ENCODE results near the gene FBXW7. TPM values are rescaled to one million over a fixed set of nuclear protein-coding genes. Genes with fewer than 3 reads are reported as not detected.
"Not testable (repeated sequence)": the region's sequence is repeated elsewhere in the genome, so short reads cannot be mapped to it uniquely, and the experiment has no call there.

Gene FBXW7
- total RNA-seq, 1 experiment from 2014 or later: 30.9 TPM

- Histone ChIP-seq H3K9me2 (replicated peaks; ENCODE audit: insufficient read depth, low read length) (no peaks in the 10 kb centered on the region), H3K9ac (ENCODE audit: low read length) (no peak overlapping the region), H4K20me1 (ENCODE audit: insufficient read depth, low read depth, low read length) (no peaks in the 10 kb centered on the region), H3K36me3 (ENCODE audit: insufficient read depth, low read length) (no peaks in the 10 kb centered on the region), H3K9me3 (ENCODE audit: low read length) (no peaks in the 10 kb centered on the region), H3K4me1 (ENCODE audit: low read length) (no peaks in the 10 kb centered on the region), H3K27me3 (ENCODE audit: low read length) (no peaks in the 10 kb centered on the region), H3K79me2 (ENCODE audit: low read length) (no peaks in the 10 kb centered on the region), H3K27ac (ENCODE audit: low read length) (no peak overlapping the region), H2AFZ (ENCODE audit: low read length) (no peak overlapping the region), H3K4me2 (ENCODE audit: low read depth, low read length, poor library complexity, severe bottlenecking) (no peak overlapping the region), H3K4me3 (ENCODE audit: low read length) (no peak overlapping the region)
- DNase-seq: no peak
Observed at GRCh38 chr4:152558396-152558795, 22.5 kb upstream of the FBXW7 start.

DNA sequence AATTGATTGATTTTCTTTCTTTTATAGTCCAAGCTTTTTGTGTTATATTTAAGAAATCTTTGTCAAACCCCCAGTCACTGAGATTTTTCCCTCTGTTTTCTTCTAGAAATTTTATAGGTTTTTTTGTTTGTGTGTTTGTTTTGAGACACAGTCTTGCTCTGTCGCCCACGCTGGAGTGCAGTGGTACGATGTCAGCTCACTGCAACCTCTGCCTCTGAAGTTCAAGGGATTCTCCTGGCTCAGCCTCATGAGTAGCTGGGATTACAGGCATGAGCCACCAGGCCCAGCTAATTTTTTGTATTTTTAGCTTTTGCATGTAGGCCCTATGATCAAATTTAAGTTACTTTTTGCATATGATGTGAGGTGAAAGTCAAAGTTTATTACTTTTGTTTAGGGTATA lies 20.9 kb upstream of the FBXW7 start:
- Histone ChIP-seq H3K4me1 (ENCODE audit: low read length) (peaks cover 11% of the 10 kb centered on the region), H2AFZ (ENCODE audit: low read length) (no peak overlapping the region), H4K20me1 (ENCODE audit: insufficient read depth, low read depth, low read length) (no peaks in the 10 kb centered on the region), H3K27me3 (ENCODE audit: low read length) (no peaks in the 10 kb centered on the region), H3K79me2 (ENCODE audit: low read length) (no peaks in the 10 kb centered on the region), H3K27ac (ENCODE audit: low read length) (no peak overlapping the region), H3K4me3 (ENCODE audit: low read length) (no peak overlapping the region), H3K4me2 (ENCODE audit: low read depth, low read length, poor library complexity, severe bottlenecking) (no peak overlapping the region), H3K9me2 (replicated peaks; ENCODE audit: insufficient read depth, low read length) (no peaks in the 10 kb centered on the region), H3K9me3 (ENCODE audit: low read length) (no peaks in the 10 kb centered on the region), H3K36me3 (ENCODE audit: insufficient read depth, low read length) (no peaks in the 10 kb centered on the region), H3K9ac (ENCODE audit: low read length) (no peak overlapping the region)
- no peak for DNase-seq

- Histone ChIP-seq H4K20me1 (ENCODE audit: insufficient read depth, low read depth, low read length) (no peaks in the 10 kb centered on the region), H3K79me2 (ENCODE audit: low read length) (no peaks in the 10 kb centered on the region), H3K9me2 (replicated peaks; ENCODE audit: insufficient read depth, low read length) (no peaks in the 10 kb centered on the region), H3K4me2 (ENCODE audit: low read depth, low read length, poor library complexity, severe bottlenecking) (no peak overlapping the region), H3K27ac (ENCODE audit: low read length) (no peak overlapping the region), H3K27me3 (ENCODE audit: low read length) (no peaks in the 10 kb centered on the region), H2AFZ (ENCODE audit: low read length) (no peak overlapping the region), H3K4me3 (ENCODE audit: low read length) (no peak overlapping the region), H3K9me3 (ENCODE audit: low read length) (no peaks in the 10 kb centered on the region), H3K4me1 (ENCODE audit: low read length) (peaks cover 14% of the 10 kb centered on the region), H3K9ac (ENCODE audit: low read length) (no peak overlapping the region), H3K36me3 (ENCODE audit: insufficient read depth, low read length) (no peaks in the 10 kb centered on the region)
- DNase-seq: no peak
Observed at GRCh38 chr4:152556283-152556682, 20.4 kb upstream of the FBXW7 start.

- peaks cover 14% of the 10 kb centered on the region for H3K4me1 ChIP-seq (ENCODE audit: low read length)
- no peak overlapping the region for H3K9ac ChIP-seq (ENCODE audit: low read length)
- no peak overlapping the region for H3K4me3 ChIP-seq (ENCODE audit: low read length)
- no peaks in the 10 kb centered on the region for H3K27me3 ChIP-seq (ENCODE audit: low read length)
- no peak overlapping the region for H3K27ac ChIP-seq (ENCODE audit: low read length)
- H3K36me3 ChIP-seq (ENCODE audit: insufficient read depth, low read length): no peaks in the 10 kb centered on the region
- no peaks in the 10 kb centered on the region for H3K9me3 ChIP-seq (ENCODE audit: low read length)
- DNase-seq: no peak
- no peaks in the 10 kb centered on the region for H3K79me2 ChIP-seq (ENCODE audit: low read length)
- H4K20me1 ChIP-seq (ENCODE audit: insufficient read depth, low read depth, low read length): no peaks in the 10 kb centered on the region
- no peak overlapping the region for H2AFZ ChIP-seq (ENCODE audit: low read length)
- H3K4me2 ChIP-seq (ENCODE audit: low read depth, low read length, poor library complexity, severe bottlenecking): no peak overlapping the region
- no peaks in the 10 kb centered on the region for H3K9me2 ChIP-seq (replicated peaks; ENCODE audit: insufficient read depth, low read length)
Observed at GRCh38 chr4:152554742-152555141, 18.9 kb upstream of the FBXW7 start.

GRCh38 chr4:152550687-152551086 lies 14.8 kb upstream of the FBXW7 start:
- not testable (repeated sequence) for H3K9me3 ChIP-seq (ENCODE audit: low read length); H2AFZ ChIP-seq (ENCODE audit: low read length); H3K36me3 ChIP-seq (ENCODE audit: insufficient read depth, low read length); H3K9ac ChIP-seq (ENCODE audit: low read length); H4K20me1 ChIP-seq (ENCODE audit: insufficient read depth, low read depth, low read length); H3K27me3 ChIP-seq (ENCODE audit: low read length); H3K27ac ChIP-seq (ENCODE audit: low read length); DNase-seq; H3K9me2 ChIP-seq (replicated peaks; ENCODE audit: insufficient read depth, low read length); H3K4me2 ChIP-seq (ENCODE audit: low read depth, low read length, poor library complexity, severe bottlenecking); H3K79me2 ChIP-seq (ENCODE audit: low read length); H3K4me3 ChIP-seq (ENCODE audit: low read length)
- H3K4me1 ChIP-seq (ENCODE audit: low read length): peaks cover 14% of the 10 kb centered on the region

DNA sequence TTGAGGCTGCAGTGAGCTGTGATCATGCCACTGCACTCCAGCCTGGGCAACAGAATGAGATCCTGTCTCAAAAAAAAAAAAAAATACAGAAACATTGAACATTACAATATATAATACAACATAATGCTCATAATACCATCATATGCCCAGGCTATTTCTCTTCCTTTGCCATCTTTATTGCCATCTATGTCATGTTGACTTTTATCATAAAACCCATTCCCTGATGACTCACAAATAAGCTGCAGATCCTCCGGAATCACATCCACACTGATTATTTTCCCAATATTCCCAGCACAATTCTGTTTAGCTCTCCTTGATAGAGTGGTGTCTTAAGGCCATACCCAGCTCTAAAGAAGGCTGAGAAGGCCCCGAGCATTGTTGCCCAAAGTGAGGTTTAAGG lies 9.2 kb upstream of the FBXW7 start:
- Histone ChIP-seq H3K36me3 (ENCODE audit: insufficient read depth, low read length) (no peaks in the 10 kb centered on the region), H3K27ac (ENCODE audit: low read length) (no peak overlapping the region)

DNA sequence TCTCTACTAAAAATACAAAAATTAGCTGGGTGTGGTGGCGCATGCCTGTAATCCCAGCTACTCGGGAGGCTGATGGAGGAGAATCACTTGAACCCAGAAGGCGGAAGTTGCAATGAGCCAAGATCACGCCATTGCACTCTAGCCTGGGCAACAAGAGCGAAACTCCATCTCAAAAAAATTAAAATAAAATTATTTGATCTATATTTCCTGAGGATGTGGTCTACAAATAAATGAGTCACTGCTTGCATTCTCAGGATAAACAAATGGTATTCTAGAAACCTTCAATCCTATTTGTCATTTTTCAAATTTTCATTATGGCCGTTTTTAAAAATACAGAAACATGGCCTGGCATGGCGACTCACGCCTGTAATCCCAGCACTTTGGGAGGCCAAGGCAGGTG lies 8.6 kb upstream of the FBXW7 start:
- not testable (repeated sequence) for DNase-seq; H3K36me3 ChIP-seq (ENCODE audit: insufficient read depth, low read length); H3K9ac ChIP-seq (ENCODE audit: low read length); H3K79me2 ChIP-seq (ENCODE audit: low read length); H3K4me1 ChIP-seq (ENCODE audit: low read length); H2AFZ ChIP-seq (ENCODE audit: low read length); H3K9me3 ChIP-seq (ENCODE audit: low read length); H3K4me3 ChIP-seq (ENCODE audit: low read length); H3K4me2 ChIP-seq (ENCODE audit: low read depth, low read length, poor library complexity, severe bottlenecking); H3K27ac ChIP-seq (ENCODE audit: low read length); H3K27me3 ChIP-seq (ENCODE audit: low read length); H3K9me2 ChIP-seq (replicated peaks; ENCODE audit: insufficient read depth, low read length)
- H4K20me1 ChIP-seq (ENCODE audit: insufficient read depth, low read depth, low read length): peaks cover 12% of the 10 kb centered on the region; the same call in 1 of the 2 replicates

More for the DNA sequence above, 9.2 kb upstream of the FBXW7 start:
- Histone ChIP-seq H2AFZ (ENCODE audit: low read length) (no peak overlapping the region), H3K4me1 (ENCODE audit: low read length) (peaks cover 4% of the 10 kb centered on the region), H4K20me1 (ENCODE audit: insufficient read depth, low read depth, low read length) (peaks cover 7% of the 10 kb centered on the region; the same call in 1 of the 2 replicates), H3K9me3 (ENCODE audit: low read length) (no peaks in the 10 kb centered on the region), H3K27me3 (ENCODE audit: low read length) (no peaks in the 10 kb centered on the region), H3K79me2 (ENCODE audit: low read length) (no peaks in the 10 kb centered on the region), H3K4me3 (ENCODE audit: low read length) (no peak overlapping the region), H3K9ac (ENCODE audit: low read length) (no peak overlapping the region), H3K4me2 (ENCODE audit: low read depth, low read length, poor library complexity, severe bottlenecking) (no peak overlapping the region), H3K9me2 (replicated peaks; ENCODE audit: insufficient read depth, low read length) (no peaks in the 10 kb centered on the region)
- no peak for DNase-seq

DNA sequence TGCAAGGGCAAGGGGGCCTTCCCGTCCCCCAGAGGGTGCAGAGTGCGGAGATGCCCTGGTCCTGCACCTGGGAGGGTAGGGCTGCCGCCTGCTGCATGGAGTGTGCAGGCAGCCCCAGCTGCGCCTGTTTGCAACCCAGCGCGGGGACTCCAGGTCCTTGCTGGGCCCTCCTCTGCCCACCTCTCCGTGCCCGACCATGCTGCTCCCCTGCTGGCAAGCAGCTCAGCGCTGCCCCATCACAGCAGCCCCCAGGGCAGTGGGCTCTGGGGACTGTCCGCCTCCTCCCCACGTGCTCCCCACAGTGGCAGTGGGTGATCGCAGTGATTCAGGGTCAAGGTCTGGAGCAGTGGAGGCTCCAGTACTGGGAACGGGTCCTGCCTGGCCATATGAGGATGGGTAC lies 5.0 kb upstream of the FBXW7 start:
- no peak overlapping the region for H2AFZ ChIP-seq (ENCODE audit: low read length)
- H3K9me3 ChIP-seq (ENCODE audit: low read length): no peaks in the 10 kb centered on the region
- H3K4me1 ChIP-seq (ENCODE audit: low read length): peaks cover 27% of the 10 kb centered on the region
- no peak overlapping the region for H3K4me2 ChIP-seq (ENCODE audit: low read depth, low read length, poor library complexity, severe bottlenecking)
- peaks cover 26% of the 10 kb centered on the region; the same call in 1 of the 2 replicates for H4K20me1 ChIP-seq (ENCODE audit: insufficient read depth, low read depth, low read length)
- H3K79me2 ChIP-seq (ENCODE audit: low read length): peaks cover 10% of the 10 kb centered on the region
- no peaks in the 10 kb centered on the region for H3K9me2 ChIP-seq (replicated peaks; ENCODE audit: insufficient read depth, low read length)
- H3K27ac ChIP-seq (ENCODE audit: low read length): no peak overlapping the region
- H3K27me3 ChIP-seq (ENCODE audit: low read length): no peaks in the 10 kb centered on the region
- H3K4me3 ChIP-seq (ENCODE audit: low read length): no peak overlapping the region
- H3K9ac ChIP-seq (ENCODE audit: low read length): no peak overlapping the region
- no peak for DNase-seq
- H3K36me3 ChIP-seq (ENCODE audit: insufficient read depth, low read length): 0 out of 2 replicates have a peak, but pooled peaks cover 3% of the 10 kb centered on the region

DNA sequence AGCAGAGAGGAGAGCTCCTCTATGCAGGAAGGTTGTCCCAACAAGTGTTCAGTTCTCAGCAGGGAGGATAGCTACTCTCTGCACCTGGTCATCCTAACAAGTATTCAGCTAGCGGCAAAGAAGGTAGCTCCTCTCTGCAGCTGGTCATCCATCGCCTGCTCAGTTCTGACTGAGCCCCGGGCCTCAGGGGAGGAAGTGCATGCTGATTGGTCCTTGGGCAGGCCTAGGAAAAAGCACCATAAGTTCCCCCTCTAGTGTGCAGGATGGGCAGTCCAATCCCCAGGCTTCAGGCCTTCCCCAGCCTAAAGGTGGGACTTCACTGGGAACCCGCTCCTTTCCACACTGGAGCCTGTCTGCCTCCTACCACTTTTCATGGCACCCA lies 4.4 kb upstream of the FBXW7 start:
- Histone ChIP-seq H3K36me3 (ENCODE audit: insufficient read depth, low read length) (0 out of 2 replicates have a peak, but pooled peaks cover 3% of the 10 kb centered on the region), H3K9ac (ENCODE audit: low read length) (no peak overlapping the region), H3K79me2 (ENCODE audit: low read length) (peaks cover 14% of the 10 kb centered on the region), H3K27ac (ENCODE audit: low read length) (no peak overlapping the region), H3K4me2 (ENCODE audit: low read depth, low read length, poor library complexity, severe bottlenecking) (peak overlapping the region; percentile 6), H2AFZ (ENCODE audit: low read length) (no peak overlapping the region), H4K20me1 (ENCODE audit: insufficient read depth, low read depth, low read length) (peaks cover 31% of the 10 kb centered on the region), H3K4me1 (ENCODE audit: low read length) (peaks cover 27% of the 10 kb centered on the region), H3K9me3 (ENCODE audit: low read length) (no peaks in the 10 kb centered on the region), H3K4me3 (ENCODE audit: low read length) (no peak overlapping the region), H3K9me2 (replicated peaks; ENCODE audit: insufficient read depth, low read length) (no peaks in the 10 kb centered on the region), H3K27me3 (ENCODE audit: low read length) (no peaks in the 10 kb centered on the region)
- peak; percentile 77 for DNase-seq

Measured in Karpas-422 (cell line).